HepG2 (cell line): Measurements from ENCODE around the gene MRPS31. TPM values are rescaled to one million over a fixed set of nuclear protein-coding genes. Genes with fewer than 3 reads are reported as not detected.

Source experiments
- CERS6 ChIP-seq: sonication (generic); formaldehyde crosslinking; IDR thresholded peaks from 2 replicates; pipeline ENCODE4 v1.5.0; 2020; ENCODE audit warnings: missing genetic modification reagents
- FOXA1 ChIP-seq, 2 experiments: fragments of 450-650 bp in 1 of 2; sonication (generic) in 1 of 2; formaldehyde crosslinking in 1 of 2; IDR thresholded peaks; 2 replicates each; pipeline versions ENCODE4 v1.4.0 to v1.6.1; 2016 to 2020; ENCODE audit warnings: missing genetic modification reagents in 1 of 2
- GATAD2A ChIP-seq: IDR thresholded peaks from 2 replicates; pipeline ENCODE4 v1.6.1; 2016
- ISX ChIP-seq: sonication (generic); formaldehyde crosslinking; conservative IDR thresholded peaks from 2 replicates; pipeline ENCODE4 v1.5.0; 2020; ENCODE audit warnings: missing genetic modification reagents
- MTA1 ChIP-seq: sonication (generic); formaldehyde crosslinking; IDR thresholded peaks from 2 replicates; pipeline ENCODE4 v1.4.0; 2020; ENCODE audit warnings: missing genetic modification reagents, mild to moderate bottlenecking, borderline replicate concordance
- MXD4 ChIP-seq: IDR thresholded peaks from 2 replicates; pipeline ENCODE4 v1.6.1; 2016; ENCODE audit warnings: mild to moderate bottlenecking, missing biosample characterization, missing genetic modification reagents
- NCOA2 ChIP-seq: sonication (generic); formaldehyde crosslinking; IDR thresholded peaks from 2 replicates; pipeline ENCODE4 v1.8.0; 2022; ENCODE audit warnings: inconsistent platforms
- NR2F6 ChIP-seq, 2 experiments: IDR thresholded peaks; 2 replicates each; pipeline ENCODE4 v1.6.1; 2016; ENCODE audit warnings: antibody characterized with exemption in 1 of 2, mild to moderate bottlenecking in 1 of 2
- UBTF ChIP-seq: sonication (generic); formaldehyde crosslinking; IDR thresholded peaks from 2 replicates; pipeline ENCODE4 v1.4.0; 2020; ENCODE audit warnings: mild to moderate bottlenecking, missing genetic modification reagents
- ZBTB37 ChIP-seq: sonication (generic); formaldehyde crosslinking; IDR thresholded peaks from 2 replicates; pipeline ENCODE4 v1.4.0; 2020; ENCODE audit warnings: mild to moderate bottlenecking, missing genetic modification reagents
- ZBTB4 ChIP-seq: sonication (generic); formaldehyde crosslinking; IDR thresholded peaks from 2 replicates; pipeline ENCODE4 v1.4.0; 2020; ENCODE audit warnings: missing genetic modification reagents, mild to moderate bottlenecking, borderline replicate concordance
- ZNF598 ChIP-seq: sonication (generic); formaldehyde crosslinking; IDR thresholded peaks from 2 replicates; pipeline ENCODE4 v1.5.1; 2020; ENCODE audit warnings: mild to moderate bottlenecking, missing genetic modification reagents, borderline replicate concordance
- ZNF609 ChIP-seq: sonication (generic); formaldehyde crosslinking; IDR thresholded peaks from 2 replicates; pipeline ENCODE4 v1.4.0; 2020; ENCODE audit warnings: mild to moderate bottlenecking, missing genetic modification reagents, borderline replicate concordance
- ZNF7 ChIP-seq: IDR thresholded peaks from 2 replicates; pipeline ENCODE4 v1.6.1; 2016; ENCODE audit warnings: missing biosample characterization, missing genetic modification reagents
- polyA plus RNA-seq, 8 experiments: library from polyadenylated mRNA; depleted of rRNA in 3 of 8; stranded (reverse) in 7 of 8; unstranded in 1 of 8; fragments of >200 nt; fragmentation: Illumina TruSeq in 4 of 8; extraction: Trizol in 4 of 8; gene quantifications; 2 replicates each; pipeline versions ENCODE4 v1.2.1 to v1.2.3, GENCODE V29; 2011 to 2016; ENCODE audit warnings: low read depth in 4 of 8, missing spikeins in 1 of 8, mixed read lengths in 1 of 8; ENCODE audit not compliant: insufficient read depth in 1 of 8
- total RNA-seq, 5 experiments: library from RNA; depleted of rRNA; stranded (reverse); fragments of >200 nt; fragmentation: Illumina TruSeq; extraction: Trizol; gene quantifications; 2 replicates each; pipeline ENCODE4 v1.2.3, GENCODE V29; 2016; ENCODE audit warnings: low read depth in 1 of 5

The MRPS31 gene
- total and polyA plus RNA-seq, 2 of the 13 experiments (the other 11 are each of a cell fraction or from before 2014, with no cell fraction given): 23.7 to 34.1 TPM

DNA sequence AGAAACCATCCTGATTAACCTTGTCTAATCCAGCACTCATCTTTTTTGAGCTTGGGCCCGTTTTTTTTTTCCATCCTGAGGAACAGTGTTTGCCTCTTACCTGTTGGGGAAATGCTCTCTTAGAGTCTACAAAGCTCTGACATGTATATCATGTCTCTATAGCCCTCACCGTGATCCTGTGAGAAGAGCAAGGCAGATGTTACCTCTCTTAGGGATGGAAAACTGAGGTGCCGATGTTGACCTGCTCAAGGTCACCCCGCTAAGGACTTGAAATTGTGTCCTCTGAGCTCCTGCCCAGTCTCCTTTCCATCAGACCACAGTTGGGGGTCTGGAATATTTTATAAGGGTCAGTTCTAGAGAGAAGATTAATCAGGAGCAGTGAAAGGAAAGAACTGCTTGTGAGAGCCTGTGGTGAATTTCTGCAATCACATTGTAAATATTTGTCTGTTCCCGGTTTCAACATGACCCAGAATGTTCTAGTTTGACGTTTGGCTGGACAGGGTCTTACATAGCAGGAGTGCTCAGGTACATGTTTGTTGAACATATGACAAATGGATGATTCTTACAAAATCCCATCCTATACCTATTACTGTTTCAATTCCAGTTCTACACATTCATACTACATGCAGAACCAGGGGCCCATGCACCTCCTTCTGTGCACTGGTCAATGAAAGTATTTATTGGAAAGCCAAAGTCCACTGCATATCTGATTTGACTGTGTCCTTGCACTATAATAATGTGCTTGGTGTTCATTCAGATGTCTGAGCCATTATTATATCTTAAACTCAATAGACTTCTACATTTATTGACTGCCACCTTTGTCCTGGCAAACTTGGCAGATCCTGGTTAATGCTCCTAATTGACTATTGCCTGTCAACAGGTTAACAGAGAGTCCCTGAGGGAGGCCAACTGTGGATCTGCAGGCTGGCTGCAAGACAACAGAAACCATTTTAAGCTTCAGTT, 30.5 kb upstream of the MRPS31 start (continued):
- TF ChIP-seq ISX (no peak), NCOA2 (CRISPR knock-in tag) (peak; percentile 48; the same call in 1 of the 2 replicates), CERS6 (CRISPR knock-in tag) (no peak), GATAD2A (CRISPR knock-in tag) (peak; percentile 76), ZBTB4 (no peak), NR2F6 (IDR thresholded peaks at IDR 0.05) (0 out of 2 replicates have a peak, but pooled peaks have one; percentile 20), NR2F6 (CRISPR knock-in tag; IDR thresholded peaks at IDR 0.05) (no peak), ZNF609 (CRISPR knock-in tag) (peak; percentile 22; the same call in 1 of the 2 replicates), FOXA1 (IDR thresholded peaks at IDR 0.05) (no peak), FOXA1 (CRISPR knock-in tag; IDR thresholded peaks at IDR 0.05) (peak; percentile 48; the same call in 1 of the 2 replicates), ZBTB37 (CRISPR knock-in tag) (0 out of 2 replicates have a peak, but pooled peaks have one; percentile 44), ZNF7 (no peak), ZNF598 (no peak), MTA1 (CRISPR knock-in tag) (no peak), UBTF (CRISPR knock-in tag) (no peak), MXD4 (CRISPR knock-in tag) (0 out of 2 replicates have a peak, but pooled peaks have one; percentile 23)
